HuH-7.5 (cell line): ENCODE measurements around the gene KIF16B.
A peak's percentile ranks its signal among the peaks of the same experiment; 100 is the strongest.
"Not testable (repeated sequence)": the region's sequence is repeated elsewhere in the genome, so short reads cannot be mapped to it uniquely, and the experiment has no call there.

Source experiments
- DNase-seq: peaks from one replicate; pipeline ENCODE4 v3.0.0; 2011; ENCODE audit warnings: low spot score

The KIF16B gene

GRCh38 chr20:16246291-16246690 lies 327.0 kb downstream of the KIF16B start:
- DNase-seq, result no peak

GRCh38 chr20:16245879-16246278 lies 327.4 kb downstream of the KIF16B start:
- DNase-seq, result no peak

- no peak for DNase-seq
These were observed 328.4 kb downstream of the KIF16B start for GRCh38 chr20:16244892-16245291.

GRCh38 chr20:16243470-16243869 lies 329.8 kb downstream of the KIF16B start:
- DNase-seq, result no peak

GRCh38 chr20:16241911-16242310 lies 331.3 kb downstream of the KIF16B start:
- DNase-seq, result peak; percentile 68

GRCh38 chr20:16240355-16240754 lies 332.9 kb downstream of the KIF16B start:
- DNase-seq, result no peak

GRCh38 chr20:16236589-16237241 lies 336.5 kb downstream of the KIF16B start:
- no peak for DNase-seq

- DNase-seq, result no peak
These were observed 342.8 kb downstream of the KIF16B start for GRCh38 chr20:16230402-16230801.

GRCh38 chr20:16229813-16230212 lies 343.4 kb downstream of the KIF16B start:
- DNase-seq, result no peak

GRCh38 chr20:16228722-16229121 lies 344.5 kb downstream of the KIF16B start:
- no peak for DNase-seq

GRCh38 chr20:16226961-16227360 lies 346.3 kb downstream of the KIF16B start:
- DNase-seq, result not testable (repeated sequence)

GRCh38 chr20:16224836-16225235 lies 348.4 kb downstream of the KIF16B start:
- no peak for DNase-seq

GRCh38 chr20:16222859-16223411 lies 350.3 kb downstream of the KIF16B start:
- DNase-seq, result no peak
